Cardiac muscle cell (in vitro differentiated cells and primary cell): Measurements from ENCODE around the gene UGT8. TPM values are rescaled to one million over a fixed set of nuclear protein-coding genes. Genes with fewer than 3 reads are reported as not detected.

Source experiments
- DNase-seq, 2 donors: peaks; one replicate each; pipeline versions ENCODE4 v3.0.0 to v3.0.0-alpha.2; 2010 to 2017; ENCODE audit warnings: low read depth in 1 of 2, low spot score in 1 of 2
- H3K27ac ChIP-seq: fragments of 200-600 bp; sonication (generic); 2 replicates; pipeline ENCODE4 v1.5.1; 2016
- H3K27me3 ChIP-seq: fragments of 200-600 bp; sonication (generic); 2 replicates; pipeline ENCODE4 v1.6.0; 2016; ENCODE audit warnings: control low read depth
- H3K36me3 ChIP-seq: fragments of 200-600 bp; sonication (generic); 2 replicates; pipeline ENCODE4 v1.5.1; 2016; ENCODE audit warnings: control low read depth
- H3K4me1 ChIP-seq: fragments of 200-600 bp; sonication (generic); 2 replicates; pipeline ENCODE4 v1.8.1; 2017; ENCODE audit warnings: low read depth, mild to moderate bottlenecking, mixed run types
- H3K4me3 ChIP-seq: fragments of 200-600 bp; sonication (generic); 2 replicates; pipeline ENCODE4 v1.5.1; 2016; ENCODE audit warnings: mild to moderate bottlenecking
- H3K9me3 ChIP-seq: fragments of 200-600 bp; sonication (generic); 2 replicates; pipeline ENCODE4 v1.5.1; 2017; ENCODE audit warnings: low read depth, mild to moderate bottlenecking, control low read depth
- CTCF ChIP-seq: IDR thresholded peaks from 2 replicates; pipeline ENCODE4 v1.5.1; 2012; ENCODE audit warnings: low read depth, mild to moderate bottlenecking, low read length
- polyA plus RNA-seq: library from polyadenylated mRNA; unstranded; fragments of >200 nt; fragmentation: Nextera tagmentation; extraction: Ambion mirVana; gene quantifications from 2 replicates; pipeline ENCODE4 v1.2.1, GENCODE V29; 2016
- total RNA-seq: library from RNA; depleted of rRNA; stranded (reverse); fragments of >200 nt; gene quantifications from 2 replicates; pipeline ENCODE4 v1.2.3, GENCODE V29; 2016

Gene UGT8
- total and polyA plus RNA-seq, 2 experiments from 2014 or later = 0.36 to 0.43 TPM

GRCh38 chr4:114600672-114601071 is 2.1 kb downstream of the UGT8 start:
- peaks cover 62% of the 10 kb centered on the region for H3K27me3 ChIP-seq
- H3K4me3 ChIP-seq = no peak overlapping the region

GRCh38 chr4:114601304-114602052 is 2.9 kb downstream of the UGT8 start:
- H3K9me3 ChIP-seq = no peaks in the 10 kb centered on the region
- H3K27ac ChIP-seq = no peak overlapping the region

More at GRCh38 chr4:114600672-114601071, 2.1 kb downstream of the UGT8 start:
- DNase-seq = no peak
- Histone ChIP-seq H3K36me3 (no peaks in the 10 kb centered on the region), H3K4me1 (no peaks in the 10 kb centered on the region), H3K9me3 (no peaks in the 10 kb centered on the region), H3K27ac (no peak overlapping the region)
- no peak for TF ChIP-seq CTCF

GRCh38 chr4:114603497-114603896 is 4.9 kb downstream of the UGT8 start:
- H3K4me1 ChIP-seq = no peaks in the 10 kb centered on the region
- TF ChIP-seq CTCF = no peak
- H3K36me3 ChIP-seq = no peaks in the 10 kb centered on the region
- no peak overlapping the region for H3K27ac ChIP-seq
- no peaks in the 10 kb centered on the region for H3K9me3 ChIP-seq
- H3K4me3 ChIP-seq = no peak overlapping the region
- peaks cover 43% of the 10 kb centered on the region for H3K27me3 ChIP-seq
- no peak for DNase-seq

More at GRCh38 chr4:114601304-114602052, 2.9 kb downstream of the UGT8 start:
- no peaks in the 10 kb centered on the region for H3K36me3 ChIP-seq
- no peak for DNase-seq
- no peak for TF ChIP-seq CTCF
- H3K4me3 ChIP-seq = no peak overlapping the region
- peaks cover 62% of the 10 kb centered on the region for H3K27me3 ChIP-seq
- no peaks in the 10 kb centered on the region for H3K4me1 ChIP-seq

GRCh38 chr4:114606245-114606644 is 7.6 kb downstream of the UGT8 start:
- Histone ChIP-seq H3K9me3 (no peaks in the 10 kb centered on the region), H3K4me1 (no peaks in the 10 kb centered on the region), H3K4me3 (no peak overlapping the region), H3K36me3 (no peaks in the 10 kb centered on the region), H3K27me3 (peaks cover 17% of the 10 kb centered on the region), H3K27ac (no peak overlapping the region)
- no peak for DNase-seq
- no peak for TF ChIP-seq CTCF

GRCh38 chr4:114607056-114607455 is 8.4 kb downstream of the UGT8 start:
- H3K27me3 ChIP-seq = peaks cover 11% of the 10 kb centered on the region
- no peak overlapping the region for H3K27ac ChIP-seq
- no peak for DNase-seq
- no peak for TF ChIP-seq CTCF
- no peaks in the 10 kb centered on the region for H3K36me3 ChIP-seq
- no peaks in the 10 kb centered on the region for H3K9me3 ChIP-seq
- no peaks in the 10 kb centered on the region for H3K4me1 ChIP-seq
- H3K4me3 ChIP-seq = no peak overlapping the region
